ENCODE data around the gene CRMP1.

Gene CRMP1

GRCh38 chr4:5927747-5928146 lies 34.9 kb upstream of the CRMP1 start:
- H3K9me3 ChIP-seq (ENCODE audit: control insufficient read depth, low read depth, low read length): no peaks in the 10 kb centered on the region
- peaks cover 9% of the 10 kb centered on the region for H3K4me1 ChIP-seq (ENCODE audit: control insufficient read depth, low read depth, low read length)
- H3K27ac ChIP-seq (ENCODE audit: low read length): no peak overlapping the region
- no peaks in the 10 kb centered on the region for H3K36me3 ChIP-seq (ENCODE audit: control insufficient read depth, low read depth, low read length)
- no peak overlapping the region for H3K4me3 ChIP-seq (ENCODE audit: low read length)
- H3K9ac ChIP-seq (ENCODE audit: low read length): no peak overlapping the region
- no peaks in the 10 kb centered on the region for H3K27me3 ChIP-seq (ENCODE audit: control insufficient read depth, insufficient read depth, low read length)

- Histone ChIP-seq H3K27me3 (ENCODE audit: control insufficient read depth, insufficient read depth, low read length) (no peaks in the 10 kb centered on the region), H3K9me3 (ENCODE audit: control insufficient read depth, low read depth, low read length) (no peaks in the 10 kb centered on the region), H3K27ac (ENCODE audit: low read length) (no peak overlapping the region), H3K4me3 (ENCODE audit: low read length) (no peak overlapping the region), H3K36me3 (ENCODE audit: control insufficient read depth, low read depth, low read length) (no peaks in the 10 kb centered on the region), H3K9ac (ENCODE audit: low read length) (no peak overlapping the region), H3K4me1 (ENCODE audit: control insufficient read depth, low read depth, low read length) (peaks cover 9% of the 10 kb centered on the region)
Measured at GRCh38 chr4:5927116-5927515, 34.2 kb upstream of the CRMP1 start.

GRCh38 chr4:5926598-5926997 lies 33.7 kb upstream of the CRMP1 start:
- Histone ChIP-seq H3K4me3 (ENCODE audit: low read length) (no peak overlapping the region), H3K4me1 (ENCODE audit: control insufficient read depth, low read depth, low read length) (peaks cover 7% of the 10 kb centered on the region), H3K27ac (ENCODE audit: low read length) (no peak overlapping the region), H3K27me3 (ENCODE audit: control insufficient read depth, insufficient read depth, low read length) (no peaks in the 10 kb centered on the region), H3K36me3 (ENCODE audit: control insufficient read depth, low read depth, low read length) (no peaks in the 10 kb centered on the region), H3K9me3 (ENCODE audit: control insufficient read depth, low read depth, low read length) (no peaks in the 10 kb centered on the region), H3K9ac (ENCODE audit: low read length) (no peak overlapping the region)

GRCh38 chr4:5925419-5926200 lies 32.7 kb upstream of the CRMP1 start:
- no peak overlapping the region for H3K27ac ChIP-seq (ENCODE audit: low read length)
- no peak overlapping the region for H3K9ac ChIP-seq (ENCODE audit: low read length)
- H3K36me3 ChIP-seq (ENCODE audit: control insufficient read depth, low read depth, low read length): no peaks in the 10 kb centered on the region
- H3K27me3 ChIP-seq (ENCODE audit: control insufficient read depth, insufficient read depth, low read length): no peaks in the 10 kb centered on the region
- no peaks in the 10 kb centered on the region for H3K4me1 ChIP-seq (ENCODE audit: control insufficient read depth, low read depth, low read length)
- no peak overlapping the region for H3K4me3 ChIP-seq (ENCODE audit: low read length)
- no peaks in the 10 kb centered on the region for H3K9me3 ChIP-seq (ENCODE audit: control insufficient read depth, low read depth, low read length)

DNA sequence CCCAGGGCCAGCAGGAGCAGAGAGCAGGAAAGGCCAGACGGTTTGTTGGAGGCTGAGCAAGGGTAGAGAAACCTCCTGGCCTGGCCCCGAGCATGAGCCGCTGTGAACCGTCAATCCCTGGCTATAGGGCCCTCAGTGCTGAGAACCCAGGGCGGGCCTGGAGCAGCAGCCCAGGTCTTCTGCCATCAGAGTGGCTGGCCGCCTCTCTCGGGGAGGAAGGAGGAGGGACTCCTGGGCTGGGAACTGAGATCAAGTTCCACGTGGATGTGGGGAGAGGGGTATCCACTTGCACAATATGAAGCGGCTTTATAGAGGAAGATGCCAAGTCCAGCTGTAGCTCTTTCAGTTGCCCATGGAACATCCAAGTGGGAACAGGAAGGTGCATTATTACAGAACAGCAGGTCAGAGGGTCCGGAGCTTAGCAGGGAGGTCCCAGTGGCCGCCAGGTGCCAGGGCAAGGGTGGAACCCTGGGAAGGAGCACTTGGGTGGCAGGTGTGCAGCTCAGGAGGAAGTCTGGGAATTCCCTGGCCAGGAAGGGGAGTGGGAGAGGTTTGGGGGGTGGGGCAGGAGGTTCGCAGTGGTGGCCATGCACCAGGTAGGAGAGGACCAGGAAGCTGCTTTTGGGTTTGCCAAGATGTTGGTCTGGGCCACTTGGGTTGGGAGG lies 31.7 kb upstream of the CRMP1 start:
- no peak overlapping the region for H3K4me3 ChIP-seq (ENCODE audit: low read length)
- H3K36me3 ChIP-seq (ENCODE audit: control insufficient read depth, low read depth, low read length): no peaks in the 10 kb centered on the region
- H3K9ac ChIP-seq (ENCODE audit: low read length): no peak overlapping the region
- H3K27me3 ChIP-seq (ENCODE audit: control insufficient read depth, insufficient read depth, low read length): no peaks in the 10 kb centered on the region
- no peaks in the 10 kb centered on the region for H3K9me3 ChIP-seq (ENCODE audit: control insufficient read depth, low read depth, low read length)
- H3K4me1 ChIP-seq (ENCODE audit: control insufficient read depth, low read depth, low read length): no peaks in the 10 kb centered on the region
- no peak overlapping the region for H3K27ac ChIP-seq (ENCODE audit: low read length)

GRCh38 chr4:5923376-5923775 lies 30.5 kb upstream of the CRMP1 start:
- no peak overlapping the region for H3K4me3 ChIP-seq (ENCODE audit: low read length)
- no peak overlapping the region for H3K9ac ChIP-seq (ENCODE audit: low read length)
- H3K27me3 ChIP-seq (ENCODE audit: control insufficient read depth, insufficient read depth, low read length): no peaks in the 10 kb centered on the region
- no peaks in the 10 kb centered on the region for H3K9me3 ChIP-seq (ENCODE audit: control insufficient read depth, low read depth, low read length)
- no peak overlapping the region for H3K27ac ChIP-seq (ENCODE audit: low read length)
- peaks cover 4% of the 10 kb centered on the region for H3K4me1 ChIP-seq (ENCODE audit: control insufficient read depth, low read depth, low read length)
- H3K36me3 ChIP-seq (ENCODE audit: control insufficient read depth, low read depth, low read length): no peaks in the 10 kb centered on the region

GRCh38 chr4:5922556-5922955 lies 29.7 kb upstream of the CRMP1 start:
- Histone ChIP-seq H3K9ac (ENCODE audit: low read length) (no peak overlapping the region), H3K9me3 (ENCODE audit: control insufficient read depth, low read depth, low read length) (no peaks in the 10 kb centered on the region), H3K4me3 (ENCODE audit: low read length) (no peak overlapping the region), H3K36me3 (ENCODE audit: control insufficient read depth, low read depth, low read length) (no peaks in the 10 kb centered on the region), H3K4me1 (ENCODE audit: control insufficient read depth, low read depth, low read length) (peaks cover 4% of the 10 kb centered on the region), H3K27me3 (ENCODE audit: control insufficient read depth, insufficient read depth, low read length) (no peaks in the 10 kb centered on the region), H3K27ac (ENCODE audit: low read length) (no peak overlapping the region)

DNA sequence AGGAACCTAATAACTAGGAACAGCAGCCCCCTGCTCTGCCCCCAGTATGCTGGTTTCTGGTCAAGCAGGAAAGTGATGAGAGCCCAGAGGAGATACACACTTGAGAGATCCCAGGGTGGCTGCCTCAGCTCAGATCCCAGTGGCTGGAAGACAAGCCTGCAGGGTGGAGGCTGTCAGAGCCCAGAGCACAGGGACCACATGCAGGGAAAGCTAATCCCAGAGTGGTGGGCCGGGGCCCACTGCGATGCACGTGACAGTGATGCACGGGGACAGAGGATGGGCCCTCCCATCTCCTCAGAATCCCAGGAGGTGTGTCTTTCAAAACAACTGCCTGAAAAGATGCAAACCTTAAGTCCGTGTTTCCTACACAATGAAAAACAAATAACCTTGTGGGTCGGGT lies 29.1 kb upstream of the CRMP1 start:
- Histone ChIP-seq H3K36me3 (ENCODE audit: control insufficient read depth, low read depth, low read length) (no peaks in the 10 kb centered on the region), H3K4me1 (ENCODE audit: control insufficient read depth, low read depth, low read length) (peaks cover 4% of the 10 kb centered on the region), H3K4me3 (ENCODE audit: low read length) (no peak overlapping the region), H3K27ac (ENCODE audit: low read length) (no peak overlapping the region), H3K9me3 (ENCODE audit: control insufficient read depth, low read depth, low read length) (no peaks in the 10 kb centered on the region), H3K27me3 (ENCODE audit: control insufficient read depth, insufficient read depth, low read length) (no peaks in the 10 kb centered on the region), H3K9ac (ENCODE audit: low read length) (no peak overlapping the region)

DNA sequence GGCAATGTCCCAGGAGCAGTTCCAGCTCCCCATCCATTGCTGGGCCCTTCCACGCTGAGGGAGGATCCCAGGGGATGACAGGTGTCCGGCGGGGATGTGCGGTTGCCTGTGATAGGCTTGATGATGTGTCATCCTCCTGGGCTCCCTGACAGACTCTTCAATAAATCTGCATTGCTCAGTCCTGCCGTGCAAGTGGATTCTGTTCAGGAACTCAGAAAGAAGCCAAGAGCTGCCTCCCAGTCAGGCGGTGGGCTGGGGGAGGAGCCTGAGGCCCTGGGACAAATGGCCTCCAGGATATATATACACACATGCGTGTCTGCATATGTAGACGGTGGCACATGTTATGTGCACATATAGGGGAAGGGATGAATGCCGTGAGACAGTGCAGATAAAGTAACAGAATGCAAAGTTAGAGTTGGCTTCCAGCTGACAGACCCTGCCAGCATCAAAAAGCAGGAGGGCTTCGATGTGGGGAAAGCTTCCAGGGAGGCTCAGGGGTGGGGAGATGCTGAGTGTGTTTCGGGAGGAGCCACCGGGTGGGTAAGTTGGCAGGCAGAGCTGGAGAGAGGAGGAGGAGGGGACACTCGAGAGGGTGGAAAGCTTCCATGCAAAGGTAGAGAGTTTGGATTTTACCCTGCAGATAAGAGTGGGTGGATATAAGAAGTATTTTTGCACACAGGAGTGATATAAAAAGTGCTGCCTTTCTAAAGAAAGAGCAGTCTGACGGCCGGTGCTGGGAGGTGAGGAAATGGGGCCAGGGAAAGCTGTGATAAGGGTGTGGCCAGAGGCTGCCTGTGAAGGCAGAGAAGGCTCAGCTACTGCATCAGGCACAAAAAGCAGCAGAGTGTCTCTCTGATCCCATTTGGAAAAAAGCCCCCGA lies 28.5 kb upstream of the CRMP1 start:
- H3K9ac ChIP-seq (ENCODE audit: low read length): no peak overlapping the region
- no peaks in the 10 kb centered on the region for H3K36me3 ChIP-seq (ENCODE audit: control insufficient read depth, low read depth, low read length)
- H3K9me3 ChIP-seq (ENCODE audit: control insufficient read depth, low read depth, low read length): no peaks in the 10 kb centered on the region
- no peaks in the 10 kb centered on the region for H3K27me3 ChIP-seq (ENCODE audit: control insufficient read depth, insufficient read depth, low read length)
- H3K27ac ChIP-seq (ENCODE audit: low read length): no peak overlapping the region
- peaks cover 4% of the 10 kb centered on the region for H3K4me1 ChIP-seq (ENCODE audit: control insufficient read depth, low read depth, low read length)
- H3K4me3 ChIP-seq (ENCODE audit: low read length): no peak overlapping the region

DNA sequence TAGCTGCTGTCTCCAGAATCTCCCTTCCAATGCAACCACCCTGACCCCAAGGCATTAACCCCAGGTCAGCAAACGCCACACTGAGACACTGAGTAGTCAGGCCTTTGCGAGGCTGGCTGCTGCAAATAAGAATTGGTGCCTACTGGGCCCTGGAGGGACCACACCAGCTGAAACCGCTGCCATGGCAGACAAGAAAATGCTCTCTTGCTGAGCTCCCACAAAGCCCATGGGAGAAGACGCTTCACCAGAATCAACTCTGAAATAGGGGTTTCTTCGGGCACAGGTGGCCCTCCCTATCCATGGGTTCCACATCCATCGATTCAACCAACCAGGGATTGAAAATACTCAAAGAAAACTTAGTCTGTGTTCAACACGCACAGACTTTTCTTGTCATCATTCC lies 26.7 kb upstream of the CRMP1 start:
- H3K9me3 ChIP-seq (ENCODE audit: control insufficient read depth, low read depth, low read length): no peaks in the 10 kb centered on the region
- H3K9ac ChIP-seq (ENCODE audit: low read length): no peak overlapping the region
- no peaks in the 10 kb centered on the region for H3K27me3 ChIP-seq (ENCODE audit: control insufficient read depth, insufficient read depth, low read length)
- H3K4me3 ChIP-seq (ENCODE audit: low read length): no peak overlapping the region
- H3K4me1 ChIP-seq (ENCODE audit: control insufficient read depth, low read depth, low read length): peaks cover 4% of the 10 kb centered on the region
- no peaks in the 10 kb centered on the region for H3K36me3 ChIP-seq (ENCODE audit: control insufficient read depth, low read depth, low read length)
- H3K27ac ChIP-seq (ENCODE audit: low read length): no peak overlapping the region

DNA sequence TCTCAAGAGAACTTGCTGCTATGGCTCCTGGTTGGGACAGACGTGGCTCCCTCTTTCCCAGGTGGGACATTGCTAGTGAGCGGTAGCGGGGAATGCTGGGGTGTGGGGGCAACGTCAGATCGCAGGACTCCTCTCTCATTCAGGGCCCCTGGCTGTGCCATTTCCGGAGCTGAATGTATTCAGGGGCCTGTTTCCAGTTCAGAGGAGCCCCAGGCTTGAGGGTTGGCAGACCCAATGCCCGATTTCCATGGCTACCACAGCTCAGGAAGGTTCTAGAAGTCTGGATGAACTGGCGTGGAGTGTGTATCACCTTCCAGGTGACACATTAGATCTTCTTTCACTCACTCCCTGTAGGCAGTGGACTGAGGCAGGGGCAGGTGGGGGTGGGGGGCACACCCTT lies 26.2 kb upstream of the CRMP1 start:
- no peaks in the 10 kb centered on the region for H3K36me3 ChIP-seq (ENCODE audit: control insufficient read depth, low read depth, low read length)
- no peaks in the 10 kb centered on the region for H3K9me3 ChIP-seq (ENCODE audit: control insufficient read depth, low read depth, low read length)
- no peak overlapping the region for H3K4me3 ChIP-seq (ENCODE audit: low read length)
- H3K4me1 ChIP-seq (ENCODE audit: control insufficient read depth, low read depth, low read length): peaks cover 4% of the 10 kb centered on the region
- no peak overlapping the region for H3K9ac ChIP-seq (ENCODE audit: low read length)
- no peak overlapping the region for H3K27ac ChIP-seq (ENCODE audit: low read length)
- no peaks in the 10 kb centered on the region for H3K27me3 ChIP-seq (ENCODE audit: control insufficient read depth, insufficient read depth, low read length)

Data from iPS-18a (cell line).